ENCODE measurements around the gene SPANXN5.
"Not testable (repeated sequence)": the region's sequence is repeated elsewhere in the genome, so short reads cannot be mapped to it uniquely, and the experiment has no call there.

Gene SPANXN5

GRCh38 chrX:52765983-52766382, 31.2 kb downstream of the SPANXN5 start:
- H3K4me3 ChIP-seq (ENCODE audit: insufficient read depth, low read depth, low read length); H3K27ac ChIP-seq (ENCODE audit: insufficient read depth, low read depth, low read length, poor library complexity, severe bottlenecking); H3K9me3 ChIP-seq (ENCODE audit: control insufficient read depth, low read length); H3K27me3 ChIP-seq (ENCODE audit: control insufficient read depth, insufficient read depth, low read length, poor library complexity, severe bottlenecking); H3K36me3 ChIP-seq (ENCODE audit: control insufficient read depth, insufficient read depth, low read length); H3K4me1 ChIP-seq (ENCODE audit: control insufficient read depth, insufficient read depth, low read length): not testable (repeated sequence)
- no CpG with 5 or more reads among the region's 5 CpGs for WGBS, 2 experiments

GRCh38 chrX:52750952-52751351, 46.3 kb downstream of the SPANXN5 start, which contains the start of gene SSX2B:
Gene SSX2B (plus strand): TSS chrX:52751252. CDS start chrX:52752681, 1,429 bp downstream.
- H3K36me3 ChIP-seq (ENCODE audit: control insufficient read depth, insufficient read depth, low read length); H3K4me1 ChIP-seq (ENCODE audit: control insufficient read depth, insufficient read depth, low read length); H3K27me3 ChIP-seq (ENCODE audit: control insufficient read depth, insufficient read depth, low read length, poor library complexity, severe bottlenecking); H3K4me3 ChIP-seq (ENCODE audit: insufficient read depth, low read depth, low read length); H3K9me3 ChIP-seq (ENCODE audit: control insufficient read depth, low read length); H3K27ac ChIP-seq (ENCODE audit: insufficient read depth, low read depth, low read length, poor library complexity, severe bottlenecking): not testable (repeated sequence)
- no CpG with 5 or more reads among the region's 13 CpGs for WGBS, 2 experiments

Measured in ectodermal cell (in vitro differentiated cells).